ENCODE measurements around the gene HMG20A. TPM values are rescaled to one million over a fixed set of nuclear protein-coding genes. Genes with fewer than 3 reads are reported as not detected.

HMG20A gene
- total RNA-seq, 1 experiment from 2014 or later = 61.7 TPM

DNA sequence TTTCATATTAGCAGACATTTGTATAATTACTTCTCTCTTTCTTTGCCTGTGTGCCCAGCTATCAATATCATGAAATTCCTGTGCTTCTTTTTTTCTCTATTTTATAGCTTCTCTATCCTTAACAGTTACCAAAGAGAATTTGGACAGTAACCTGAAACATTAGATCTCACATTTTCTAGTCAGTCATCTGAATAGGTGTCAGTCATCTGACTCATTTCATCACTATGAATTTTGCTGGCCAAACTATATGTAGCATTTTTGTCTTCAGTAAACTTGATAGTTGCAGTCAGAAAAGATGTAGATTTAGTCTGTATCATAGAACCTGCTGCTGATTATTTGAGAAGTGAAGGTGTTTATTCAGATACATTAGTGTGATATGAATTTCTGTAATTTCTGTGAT, 52.6 kb downstream of the HMG20A start:
- Mint-ChIP-seq H3K27ac (ENCODE audit: unreplicated experiment) (no peak overlapping the region), H3K4me1 (ENCODE audit: low read depth, unreplicated experiment) (peaks cover 13% of the 10 kb centered on the region), H3K27me3 (ENCODE audit: unreplicated experiment) (no peaks in the 10 kb centered on the region), H3K4me3 (ENCODE audit: low read depth, unreplicated experiment) (no peak overlapping the region), H3K36me3 (ENCODE audit: insufficient read depth, unreplicated experiment) (peaks cover 49% of the 10 kb centered on the region), H3K9me3 (ENCODE audit: low read depth, unreplicated experiment) (no peaks in the 10 kb centered on the region)
- CTCF ChIA-PET = no interaction called here
- no TSS peak for BruUV-seq (replicated peaks)
- intact Hi-C loops (cut with micrococcal nuclease; ENCODE audit: unreplicated experiment) = no loop called here
- DNase-seq = no peak
- TF ChIP-seq, protein P1, sequence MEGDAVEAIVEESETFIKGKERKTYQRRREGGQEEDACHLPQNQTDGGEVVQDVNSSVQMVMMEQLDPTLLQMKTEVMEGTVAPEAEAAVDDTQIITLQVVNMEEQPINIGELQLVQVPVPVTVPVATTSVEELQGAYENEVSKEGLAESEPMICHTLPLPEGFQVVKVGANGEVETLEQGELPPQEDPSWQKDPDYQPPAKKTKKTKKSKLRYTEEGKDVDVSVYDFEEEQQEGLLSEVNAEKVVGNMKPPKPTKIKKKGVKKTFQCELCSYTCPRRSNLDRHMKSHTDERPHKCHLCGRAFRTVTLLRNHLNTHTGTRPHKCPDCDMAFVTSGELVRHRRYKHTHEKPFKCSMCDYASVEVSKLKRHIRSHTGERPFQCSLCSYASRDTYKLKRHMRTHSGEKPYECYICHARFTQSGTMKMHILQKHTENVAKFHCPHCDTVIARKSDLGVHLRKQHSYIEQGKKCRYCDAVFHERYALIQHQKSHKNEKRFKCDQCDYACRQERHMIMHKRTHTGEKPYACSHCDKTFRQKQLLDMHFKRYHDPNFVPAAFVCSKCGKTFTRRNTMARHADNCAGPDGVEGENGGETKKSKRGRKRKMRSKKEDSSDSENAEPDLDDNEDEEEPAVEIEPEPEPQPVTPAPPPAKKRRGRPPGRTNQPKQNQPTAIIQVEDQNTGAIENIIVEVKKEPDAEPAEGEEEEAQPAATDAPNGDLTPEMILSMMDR (IDR thresholded peaks at IDR 0.05; ENCODE audit: unreplicated experiment) = no peak

DNA sequence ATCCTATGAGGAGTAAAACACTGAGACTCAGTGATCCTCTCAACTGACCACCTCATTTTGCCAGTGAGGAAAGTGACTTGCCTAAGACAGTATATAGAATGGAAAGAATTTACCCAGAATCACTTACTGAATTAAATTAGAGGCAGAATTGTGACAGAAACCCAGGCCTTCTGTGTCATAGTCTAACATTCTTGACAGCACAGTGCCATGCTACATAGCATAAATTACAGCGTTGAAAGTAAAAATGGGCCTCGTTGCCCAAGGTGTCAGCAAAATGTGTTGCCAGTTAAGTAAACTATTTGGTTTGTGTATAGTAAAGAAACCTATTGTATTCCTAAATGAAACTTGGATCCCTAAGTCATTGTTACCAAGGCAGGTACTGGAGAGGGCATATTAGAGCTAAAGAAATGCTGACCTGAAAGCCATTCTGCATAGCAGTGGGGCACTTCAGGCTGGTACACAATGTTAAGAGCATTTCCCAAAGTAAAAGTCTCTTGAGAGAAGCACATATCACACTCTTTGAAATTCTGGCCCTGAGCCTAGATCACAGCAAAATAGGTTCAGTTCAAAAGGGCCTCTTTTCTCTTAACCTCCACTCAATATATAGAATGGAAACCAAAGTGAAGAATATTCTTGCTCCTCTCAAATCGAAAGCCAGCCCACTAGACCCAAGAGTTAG, 53.8 kb downstream of the HMG20A start:
- H3K9me3 Mint-ChIP-seq (ENCODE audit: low read depth, unreplicated experiment) = no peaks in the 10 kb centered on the region
- DNase-seq = no peak
- CTCF ChIA-PET = interaction anchor here (1.5 kb wide), 1 partner anchor 288 kb away, joined by 3 read pairs; no protein-coding TSS in a partner anchor
- H3K27me3 Mint-ChIP-seq (ENCODE audit: unreplicated experiment) = no peaks in the 10 kb centered on the region
- intact Hi-C loops (cut with micrococcal nuclease; ENCODE audit: unreplicated experiment) = no loop called here
- H3K36me3 Mint-ChIP-seq (ENCODE audit: insufficient read depth, unreplicated experiment) = peaks cover 48% of the 10 kb centered on the region
- H3K4me1 Mint-ChIP-seq (ENCODE audit: low read depth, unreplicated experiment) = peaks cover 2% of the 10 kb centered on the region
- TF ChIP-seq, protein P1 (IDR thresholded peaks at IDR 0.05; ENCODE audit: unreplicated experiment) = no peak
- no peak overlapping the region for H3K27ac Mint-ChIP-seq (ENCODE audit: unreplicated experiment)
- BruUV-seq (replicated peaks) = no TSS peak
- H3K4me3 Mint-ChIP-seq (ENCODE audit: low read depth, unreplicated experiment) = no peak overlapping the region

DNA sequence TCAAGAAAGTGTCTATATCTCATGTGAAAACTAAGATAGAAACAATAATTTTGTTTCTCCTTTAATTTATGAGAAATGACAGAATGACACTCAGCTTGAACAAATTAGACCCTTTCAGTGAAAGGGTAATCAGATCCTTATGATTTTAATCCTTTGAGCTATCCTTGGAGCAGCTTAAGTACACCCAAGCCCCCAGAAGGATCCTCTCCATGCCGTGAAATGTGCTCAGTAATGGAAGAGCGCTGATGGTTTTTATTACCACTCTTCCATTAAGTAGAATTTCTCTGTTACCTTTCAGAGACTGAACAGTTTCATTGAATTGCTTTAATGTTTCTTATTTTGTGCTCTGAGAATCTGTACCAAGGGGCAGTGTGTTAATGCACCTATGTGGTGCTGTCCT, 54.3 kb downstream of the HMG20A start:
- H3K36me3 Mint-ChIP-seq (ENCODE audit: insufficient read depth, unreplicated experiment) = peaks cover 45% of the 10 kb centered on the region
- intact Hi-C loops (cut with micrococcal nuclease; ENCODE audit: unreplicated experiment) = no loop called here

DNA sequence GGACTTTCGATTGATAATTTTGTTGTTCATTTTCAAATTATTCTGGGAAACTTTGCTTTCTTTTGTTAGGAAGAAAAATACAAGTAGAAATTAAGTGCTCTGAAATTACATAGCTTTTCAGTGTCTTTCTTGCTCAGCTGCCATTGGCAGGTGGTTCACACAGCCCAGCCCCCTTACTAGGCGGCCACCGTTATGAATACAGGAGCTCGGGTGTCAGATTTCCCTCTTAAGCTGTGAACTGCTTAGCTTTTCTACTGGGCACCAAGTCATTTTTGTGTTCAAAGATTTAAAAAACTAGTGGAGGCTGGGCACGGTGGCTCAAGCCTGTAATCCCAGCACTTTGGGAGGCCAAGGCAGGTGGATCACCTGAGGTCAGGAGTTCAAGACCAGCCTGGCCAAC, 55.2 kb downstream of the HMG20A start:
- Mint-ChIP-seq H3K36me3 (ENCODE audit: insufficient read depth, unreplicated experiment) (peaks cover 40% of the 10 kb centered on the region), H3K9me3 (ENCODE audit: low read depth, unreplicated experiment) (no peaks in the 10 kb centered on the region), H3K4me1 (ENCODE audit: low read depth, unreplicated experiment) (no peaks in the 10 kb centered on the region), H3K27me3 (ENCODE audit: unreplicated experiment) (no peaks in the 10 kb centered on the region), H3K4me3 (ENCODE audit: low read depth, unreplicated experiment) (no peak overlapping the region), H3K27ac (ENCODE audit: unreplicated experiment) (no peak overlapping the region)
- BruUV-seq (replicated peaks) = no TSS peak
- no peak for DNase-seq
- intact Hi-C loops (cut with micrococcal nuclease; ENCODE audit: unreplicated experiment) = no loop called here
- CTCF ChIA-PET = interaction anchor here (1.1 to 1.5 kb wide), 2 partner anchors 67 to 289 kb away, joined by 3 to 5 read pairs; no protein-coding TSS in a partner anchor
- TF ChIP-seq, protein P1 (IDR thresholded peaks at IDR 0.05; ENCODE audit: unreplicated experiment) = no peak

More for the DNA sequence above, 54.3 kb downstream of the HMG20A start:
- TF ChIP-seq, protein P1 (IDR thresholded peaks at IDR 0.05; ENCODE audit: unreplicated experiment) = no peak
- Mint-ChIP-seq H3K9me3 (ENCODE audit: low read depth, unreplicated experiment) (no peaks in the 10 kb centered on the region), H3K4me3 (ENCODE audit: low read depth, unreplicated experiment) (no peak overlapping the region), H3K27ac (ENCODE audit: unreplicated experiment) (no peak overlapping the region), H3K4me1 (ENCODE audit: low read depth, unreplicated experiment) (no peaks in the 10 kb centered on the region), H3K27me3 (ENCODE audit: unreplicated experiment) (no peaks in the 10 kb centered on the region)
- BruUV-seq (replicated peaks) = no TSS peak
- CTCF ChIA-PET = interaction anchor here (1.1 to 1.5 kb wide), 2 partner anchors 68 to 288 kb away, joined by 3 to 5 read pairs; no protein-coding TSS in a partner anchor
- no peak for DNase-seq
